Activated CD4-positive, CD25-positive, alpha-beta regulatory T cell (primary cell): ENCODE results near the gene CAMTA1.
"Not testable (repeated sequence)": the region's sequence is repeated elsewhere in the genome, so short reads cannot be mapped to it uniquely, and the experiment has no call there.

Experiments
- DNase-seq, 4 experiments: peaks; one replicate each; lab custom pipeline; 2025; lab: John Stamatoyannopoulos, UW

The CAMTA1 gene

GRCh38 chr1:6810146-6810734 is 25.0 kb downstream of the CAMTA1 start:
- DNase-seq = not testable (repeated sequence)

- DNase-seq = no peak
Measured at GRCh38 chr1:6811583-6811982, 26.3 kb downstream of the CAMTA1 start.

GRCh38 chr1:6813165-6813564 is 27.9 kb downstream of the CAMTA1 start:
- DNase-seq = no peak

GRCh38 chr1:6815726-6816125 is 30.5 kb downstream of the CAMTA1 start:
- no peak for DNase-seq

GRCh38 chr1:6819246-6820040 is 34.2 kb downstream of the CAMTA1 start:
- no peak for DNase-seq

- no peak for DNase-seq
Measured at GRCh38 chr1:6820899-6821298, 35.6 kb downstream of the CAMTA1 start.

- DNase-seq = no peak
Measured at GRCh38 chr1:6822530-6823359, 37.5 kb downstream of the CAMTA1 start.

- no peak for DNase-seq
Measured at GRCh38 chr1:6823793-6824192, 38.5 kb downstream of the CAMTA1 start.

- no peak for DNase-seq
Measured at GRCh38 chr1:6824665-6825368, 39.6 kb downstream of the CAMTA1 start.

- no peak for DNase-seq
Measured at GRCh38 chr1:6825828-6826227, 40.6 kb downstream of the CAMTA1 start.

GRCh38 chr1:6827079-6827478 is 41.8 kb downstream of the CAMTA1 start:
- DNase-seq = no peak

- DNase-seq = no peak
Measured at GRCh38 chr1:6827630-6828165, 42.4 kb downstream of the CAMTA1 start.

GRCh38 chr1:6831366-6831765 is 46.1 kb downstream of the CAMTA1 start:
- DNase-seq = no peak

- not testable (repeated sequence) for DNase-seq
Measured at GRCh38 chr1:6832006-6832405, 46.8 kb downstream of the CAMTA1 start.

- no peak for DNase-seq
Measured at GRCh38 chr1:6832531-6833188, 47.4 kb downstream of the CAMTA1 start.

GRCh38 chr1:6833804-6834203 is 48.5 kb downstream of the CAMTA1 start:
- DNase-seq = no peak

- DNase-seq = no peak
Measured at GRCh38 chr1:6834366-6834765, 49.1 kb downstream of the CAMTA1 start.

GRCh38 chr1:6835139-6835538 is 49.9 kb downstream of the CAMTA1 start:
- no peak for DNase-seq

GRCh38 chr1:6842301-6842700 is 57.0 kb downstream of the CAMTA1 start:
- DNase-seq = no peak

GRCh38 chr1:6845786-6846185 is 60.5 kb downstream of the CAMTA1 start:
- not testable (repeated sequence) for DNase-seq

- no peak for DNase-seq
Measured at GRCh38 chr1:6848816-6849215, 63.6 kb downstream of the CAMTA1 start.
